Tibial nerve (tissue), 3 donors: Measurements from ENCODE around the gene TMEM223.

Experiments
- CTCF ChIP-seq, 5 experiments: fragments of 200-600 bp in 3 of 5; fragments of 450-650 bp in 2 of 5; sonication (generic) in 3 of 5; IDR thresholded peaks; one replicate each; pipeline ENCODE4 v1.5.1; 2016 to 2019; ENCODE audit warnings: antibody characterized with exemption in 5 of 5, mild to moderate bottlenecking in 3 of 5, moderate library complexity in 2 of 5
- POLR2A ChIP-seq, 2 donors: fragments of 450-650 bp; IDR thresholded peaks; one replicate each; pipeline ENCODE4 v1.6.1; 2017; ENCODE audit warnings: antibody characterized with exemption in 2 of 2, mild to moderate bottlenecking in 2 of 2, moderate library complexity in 2 of 2

- TF ChIP-seq POLR2A (IDR thresholded peaks at IDR 0.05) (peak; percentile 65 to 96), CTCF (IDR thresholded peaks at IDR 0.05) (peak in 2 of 5 experiments; percentile 28 to 44)
Observed at GRCh38 chr11:62831520-62832335, 39.9 kb upstream of the TMEM223 start, which contains the start of gene STX5.
